Measurements from ENCODE around the gene NGF.

- TF ChIP-seq CTCF (IDR thresholded peaks at IDR 0.05) (no peak), POLR2A (IDR thresholded peaks at IDR 0.05) (no peak)
These were observed 36.5 kb downstream of the NGF start for GRCh38 chr1:115301438-115302020.
